Measurements from ENCODE around the gene DNAJB6.
"Not testable (repeated sequence)": the region's sequence is repeated elsewhere in the genome, so short reads cannot be mapped to it uniquely, and the experiment has no call there.

The DNAJB6 gene

DNA sequence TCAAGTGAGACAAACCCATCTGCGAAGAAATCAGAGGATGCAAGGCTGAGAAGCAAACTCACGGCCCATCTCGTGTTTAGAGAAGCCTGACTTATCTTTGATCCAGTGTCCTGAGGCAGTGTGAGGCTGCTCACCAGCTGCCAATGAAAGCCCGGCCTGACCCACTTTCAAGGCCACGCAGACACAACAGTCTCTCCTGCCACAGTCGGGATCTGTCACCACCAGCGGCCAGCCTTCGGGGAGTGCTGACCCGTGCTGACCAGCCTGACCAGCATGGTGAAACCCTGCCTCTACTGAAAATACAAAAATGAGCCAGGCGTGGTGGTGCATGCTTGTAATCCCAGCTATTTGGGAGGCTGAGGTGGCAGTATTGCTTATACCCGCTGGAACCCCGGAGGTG lies 7.4 kb upstream of the DNAJB6 start:
- no peak for DNase-seq

DNA sequence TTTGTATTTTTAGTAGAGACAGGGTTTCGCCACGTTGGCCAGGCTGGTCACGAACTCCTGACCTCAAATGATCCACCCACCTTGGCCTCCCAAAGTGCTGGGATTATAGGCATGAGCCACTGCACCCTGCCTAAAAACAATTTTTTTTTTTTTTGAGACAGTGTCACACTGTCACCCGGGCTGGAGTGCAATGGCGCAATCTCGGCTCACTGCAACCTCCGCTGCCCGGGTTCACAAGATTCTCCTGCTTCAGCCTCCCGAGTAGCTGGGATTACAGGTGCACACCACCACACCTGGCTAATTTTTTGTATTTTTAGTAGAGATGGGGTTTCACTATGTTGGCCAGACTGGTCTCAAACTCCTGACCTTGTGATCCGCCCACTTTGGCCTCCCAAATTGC lies 6.2 kb upstream of the DNAJB6 start:
- not testable (repeated sequence) for DNase-seq

DNA sequence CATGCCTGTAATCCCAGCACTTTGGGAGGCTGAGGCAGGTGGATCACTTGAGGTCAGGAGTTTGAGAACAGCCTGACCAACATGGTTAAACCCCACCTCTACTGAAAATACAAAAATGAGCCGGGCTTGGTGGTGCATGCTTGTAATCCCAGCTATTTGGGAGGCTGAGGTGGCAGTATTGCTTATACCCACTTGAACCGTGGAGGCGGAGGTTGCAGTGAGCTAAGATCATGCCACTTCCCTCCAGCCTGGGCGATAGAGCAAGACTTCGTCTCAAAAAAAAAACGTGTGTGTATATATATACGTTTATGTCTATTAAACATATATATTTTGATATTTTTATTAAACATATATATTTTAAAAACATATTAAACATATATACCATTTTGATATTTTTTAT lies 5.8 kb upstream of the DNAJB6 start:
- not testable (repeated sequence) for DNase-seq

DNA sequence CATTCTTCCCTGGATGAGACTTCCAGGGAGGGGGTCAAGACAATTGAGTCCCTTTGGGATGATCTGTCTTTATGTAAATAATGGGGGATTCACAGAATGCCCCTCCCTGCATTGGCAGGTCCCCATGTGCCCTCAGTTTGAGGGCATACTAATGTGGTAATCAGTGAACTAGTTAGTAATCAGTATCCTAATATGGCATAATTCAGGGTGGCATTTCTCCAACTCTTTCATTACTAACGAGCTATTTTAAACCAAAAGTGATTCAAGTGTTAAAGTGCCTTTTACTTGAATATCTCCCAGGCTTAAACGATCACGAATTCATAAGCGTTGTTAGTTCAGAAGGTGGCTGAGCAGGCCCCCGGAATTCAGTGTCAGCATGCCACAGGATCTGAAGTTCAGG lies 1.6 kb upstream of the DNAJB6 start:
- no peak for DNase-seq

DNA sequence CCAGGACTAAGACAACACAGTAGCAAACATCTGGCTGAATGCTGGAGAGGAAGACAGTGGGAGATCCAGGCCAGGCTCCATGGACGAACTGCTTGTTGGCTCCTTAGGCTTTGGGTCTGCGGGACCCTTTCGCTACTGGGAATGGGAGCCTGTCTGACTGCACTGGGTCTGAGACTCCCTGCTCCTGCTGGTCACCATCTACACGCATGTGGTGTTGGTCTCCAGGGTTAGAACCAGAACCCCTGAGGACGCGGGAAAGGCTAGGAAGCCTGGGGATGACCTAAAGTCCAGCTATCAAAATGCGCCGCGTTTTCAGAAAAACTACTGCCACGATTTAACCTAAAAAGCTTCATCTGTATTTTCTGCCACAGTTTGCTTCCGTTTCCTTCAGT lies 817 bp upstream of the DNAJB6 start:
- DNase-seq = no peak

DNA sequence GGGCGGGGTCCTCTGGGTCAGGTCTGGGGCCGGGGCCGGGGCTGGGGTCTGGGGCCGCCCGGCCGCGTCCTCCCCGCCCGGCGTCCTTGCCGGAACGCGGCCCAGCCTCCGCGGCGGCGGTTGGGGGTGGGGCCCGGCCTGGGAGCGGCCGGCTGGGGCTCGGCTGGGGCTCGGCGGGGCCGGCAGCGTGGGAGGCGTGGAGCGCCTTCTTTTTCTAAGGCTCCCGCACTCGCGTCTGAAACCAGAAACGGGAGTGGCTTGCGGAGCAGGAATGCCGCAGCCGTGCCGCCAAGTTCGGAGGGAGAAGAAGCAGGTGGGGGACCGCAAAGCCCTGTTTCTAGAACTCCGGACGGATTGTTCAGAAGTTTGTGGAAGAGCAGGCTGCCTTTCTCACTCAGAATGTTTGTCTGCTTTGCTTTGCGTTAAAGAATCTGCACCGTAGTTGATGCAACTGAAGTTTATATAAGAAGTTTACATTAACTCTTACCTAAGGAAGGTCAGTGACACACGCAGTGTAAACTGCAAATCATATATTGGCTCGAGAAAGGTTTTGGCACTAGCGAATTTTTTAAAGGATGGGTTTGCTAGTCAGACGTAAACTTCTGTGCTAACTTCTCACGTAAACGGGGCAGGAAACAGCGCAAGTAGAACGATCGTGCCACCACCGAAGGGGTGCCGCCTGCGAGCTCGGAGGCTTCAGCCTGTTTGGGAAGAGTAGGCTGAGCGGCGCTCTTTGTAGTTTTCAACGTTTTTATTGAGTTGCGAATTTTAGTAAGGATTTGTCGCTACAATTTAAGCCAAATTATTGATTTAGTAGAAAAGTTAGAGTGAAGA lies 729 bp downstream of the DNAJB6 start:
- DNase-seq = no peak

DNA sequence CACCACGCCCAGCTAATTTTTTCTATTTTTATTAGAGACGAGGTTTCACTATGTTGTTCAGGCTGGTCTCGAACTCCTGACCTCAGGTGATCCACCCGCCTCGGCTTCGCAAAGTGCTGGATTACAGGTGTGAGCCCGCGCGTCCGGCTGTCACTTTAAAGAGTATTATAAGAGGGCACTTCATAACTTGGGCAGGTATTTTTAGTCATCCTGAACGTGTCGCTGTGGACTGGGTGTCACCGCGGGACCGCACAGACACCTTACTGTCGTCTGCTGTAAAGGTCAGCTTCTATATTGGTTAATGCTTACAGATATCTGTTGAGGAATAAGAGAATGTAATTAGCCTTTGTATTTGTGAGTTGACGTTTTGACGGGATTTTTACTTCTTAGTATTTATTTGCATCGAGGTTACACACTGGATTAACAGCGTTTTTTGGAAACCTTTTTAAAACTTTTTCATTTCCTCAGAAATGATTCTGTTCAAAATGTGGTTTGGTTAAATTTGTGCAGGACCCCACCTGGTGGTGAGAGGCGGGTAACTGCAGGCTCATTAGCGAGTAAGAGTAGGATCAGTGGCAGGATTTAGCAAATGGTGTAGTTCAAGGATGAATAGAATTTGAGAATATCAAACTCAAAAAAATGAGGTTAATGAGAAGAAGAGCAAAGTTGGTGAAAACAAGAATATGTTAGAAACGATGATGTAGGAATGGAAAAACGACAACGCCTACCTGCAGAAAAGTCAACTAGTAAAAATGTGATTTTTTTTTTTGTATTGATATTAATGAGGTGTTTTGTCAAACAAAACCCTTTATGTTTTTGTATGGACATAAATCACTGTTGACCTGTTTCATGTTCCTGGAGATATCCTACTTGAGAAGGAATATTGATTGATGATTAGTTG lies 3.2 kb downstream of the DNAJB6 start:
- DNase-seq = peak in 1 of 2 experiments; percentile 21

DNA sequence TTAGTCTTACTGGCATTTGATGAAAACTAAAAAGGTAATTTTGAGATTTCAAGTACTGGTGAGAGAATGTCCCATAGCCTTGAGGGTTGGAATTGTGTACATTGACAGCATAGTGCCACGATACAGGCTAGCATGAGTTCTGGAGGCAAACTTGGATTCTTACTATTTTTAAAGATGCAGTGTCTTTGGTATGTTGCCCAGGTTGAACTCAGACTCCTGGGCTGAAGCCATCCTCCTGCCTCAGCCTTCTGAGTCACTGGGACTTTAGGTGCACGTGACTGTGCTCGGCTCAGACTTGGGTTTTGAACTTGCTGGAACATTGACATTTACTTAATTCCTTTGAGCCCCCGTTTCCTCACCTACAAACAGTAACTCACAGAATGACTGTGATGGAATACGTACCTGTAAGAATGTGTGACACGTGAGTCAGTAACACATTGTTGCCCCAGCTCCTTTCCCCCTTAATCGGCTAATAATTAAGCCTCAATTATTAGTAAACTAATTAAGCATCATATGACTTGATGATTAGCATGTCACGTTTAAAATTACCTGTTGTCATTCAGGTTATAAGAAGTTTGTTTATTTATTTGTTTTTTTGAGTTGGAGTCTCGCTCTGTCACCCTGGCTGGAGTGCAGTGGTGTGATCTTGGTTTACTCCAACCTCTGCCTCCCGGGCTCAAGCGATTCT lies 10.6 kb downstream of the DNAJB6 start:
- DNase-seq = no peak

DNA sequence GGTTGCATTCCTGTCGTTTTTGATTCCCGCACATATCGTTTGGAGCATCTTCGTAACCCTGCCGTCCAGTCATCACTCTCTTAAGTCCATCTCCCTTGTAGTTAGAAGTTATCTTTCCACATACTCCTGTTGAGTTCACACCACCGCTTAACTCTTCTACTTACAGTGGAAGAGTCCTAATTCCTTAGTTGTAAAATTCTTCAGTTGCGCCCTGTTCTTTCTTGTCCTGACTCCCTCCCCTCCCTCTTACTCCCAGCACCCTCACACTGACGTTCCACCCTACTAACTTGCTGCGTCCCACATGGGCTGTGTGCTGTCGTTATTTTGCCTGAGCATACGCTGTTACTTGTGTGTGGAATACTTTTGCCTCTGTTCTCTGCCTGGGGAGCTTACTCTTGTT lies 11.7 kb downstream of the DNAJB6 start:
- no peak for DNase-seq

DNA sequence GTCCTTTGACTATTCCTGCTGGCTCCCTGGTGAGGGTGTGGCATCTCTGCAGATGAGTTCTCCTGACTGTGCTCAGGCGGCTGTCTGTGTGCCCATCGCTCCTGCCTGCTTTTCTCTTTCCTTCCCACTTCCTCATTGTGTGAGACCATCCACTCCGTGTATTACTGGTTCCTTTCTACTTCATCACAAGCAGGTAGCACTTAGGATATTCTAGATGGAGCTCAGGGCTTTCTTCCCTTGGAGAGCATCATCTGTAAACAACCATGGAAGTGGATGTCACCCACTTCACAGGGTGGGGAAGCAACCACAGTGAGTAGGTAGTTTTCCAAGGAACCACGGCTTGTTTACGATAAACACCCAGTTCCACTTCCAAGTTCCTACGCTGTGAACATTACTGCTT lies 15.7 kb downstream of the DNAJB6 start:
- no peak for DNase-seq

DNA sequence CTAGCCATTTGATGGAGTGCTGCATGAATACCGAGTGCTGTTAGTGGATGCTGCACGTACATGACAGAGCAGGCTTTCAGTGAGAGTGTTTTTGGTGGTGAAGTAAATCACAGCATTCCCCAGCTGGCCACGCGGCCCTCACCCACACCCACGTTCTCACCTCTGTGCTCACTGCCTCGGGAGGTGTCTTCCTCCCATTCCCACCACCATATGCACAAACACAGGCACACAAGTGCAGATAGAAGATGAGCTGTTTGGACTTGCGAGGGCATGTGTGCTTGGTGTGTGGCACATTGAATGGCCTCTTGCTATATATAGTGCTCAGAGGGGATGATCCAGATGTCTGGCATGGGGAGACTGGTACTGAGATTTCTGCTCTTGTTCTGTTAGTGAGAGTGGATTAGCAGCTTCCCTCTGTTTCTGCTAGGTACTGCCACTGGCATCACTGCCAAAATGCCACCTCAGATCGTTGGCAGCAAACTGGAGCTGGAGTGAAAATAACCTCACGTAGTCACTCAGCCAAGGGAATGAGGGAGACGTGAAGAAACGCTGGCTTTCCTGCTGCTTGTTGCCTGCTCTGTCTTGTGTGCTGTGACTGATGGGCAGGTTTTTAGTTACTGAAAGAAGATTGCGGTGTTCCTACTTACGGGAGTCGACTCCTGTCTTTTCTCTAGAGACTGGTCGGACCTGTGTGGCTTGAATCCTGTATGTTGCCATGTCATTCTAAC lies 19.1 kb downstream of the DNAJB6 start:
- DNase-seq = no peak

DNA sequence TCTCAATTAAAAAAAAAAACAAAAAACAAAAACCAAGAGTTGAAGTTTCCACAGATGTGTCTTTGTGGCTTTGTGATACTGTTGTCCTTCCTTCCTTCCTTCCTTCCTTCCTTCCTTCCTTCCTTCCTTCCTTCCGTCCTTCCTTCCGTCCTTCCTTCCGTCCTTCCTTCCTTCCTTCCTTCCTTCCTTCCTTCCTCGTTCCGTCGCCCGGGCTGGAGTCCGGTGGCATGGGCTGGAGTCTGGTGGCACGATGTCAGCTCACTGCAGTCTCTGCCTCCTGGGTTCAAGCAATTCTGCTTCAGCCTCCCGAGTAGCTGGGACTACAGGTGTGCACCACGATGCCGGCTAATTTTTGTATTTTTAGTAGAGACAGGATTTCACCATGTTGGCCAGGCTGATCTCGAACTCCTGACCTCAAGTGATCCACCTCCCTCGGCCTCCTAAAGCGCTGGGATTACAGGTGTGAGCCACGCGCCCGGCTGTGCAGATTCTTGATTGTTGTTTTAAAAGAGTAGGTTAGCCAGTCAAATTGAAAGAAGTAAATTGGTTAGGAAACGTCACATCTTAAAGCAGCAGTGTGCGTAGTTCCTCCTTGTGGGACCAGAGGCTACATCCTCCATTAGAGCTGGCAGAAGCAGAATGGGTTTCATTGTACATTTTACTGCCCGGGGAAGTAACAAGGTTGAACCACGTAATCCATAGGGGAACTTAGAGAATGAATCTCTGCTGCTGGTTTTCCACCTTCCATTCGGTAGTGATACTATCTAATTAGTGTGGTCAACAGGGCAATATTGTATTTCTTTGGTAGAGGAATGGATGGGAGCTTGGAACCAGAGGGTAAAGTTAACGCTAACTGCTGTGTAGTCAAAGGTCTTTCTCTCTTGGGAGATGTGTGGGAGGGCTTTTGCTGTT lies 20.6 kb downstream of the DNAJB6 start:
- no peak for DNase-seq

DNA sequence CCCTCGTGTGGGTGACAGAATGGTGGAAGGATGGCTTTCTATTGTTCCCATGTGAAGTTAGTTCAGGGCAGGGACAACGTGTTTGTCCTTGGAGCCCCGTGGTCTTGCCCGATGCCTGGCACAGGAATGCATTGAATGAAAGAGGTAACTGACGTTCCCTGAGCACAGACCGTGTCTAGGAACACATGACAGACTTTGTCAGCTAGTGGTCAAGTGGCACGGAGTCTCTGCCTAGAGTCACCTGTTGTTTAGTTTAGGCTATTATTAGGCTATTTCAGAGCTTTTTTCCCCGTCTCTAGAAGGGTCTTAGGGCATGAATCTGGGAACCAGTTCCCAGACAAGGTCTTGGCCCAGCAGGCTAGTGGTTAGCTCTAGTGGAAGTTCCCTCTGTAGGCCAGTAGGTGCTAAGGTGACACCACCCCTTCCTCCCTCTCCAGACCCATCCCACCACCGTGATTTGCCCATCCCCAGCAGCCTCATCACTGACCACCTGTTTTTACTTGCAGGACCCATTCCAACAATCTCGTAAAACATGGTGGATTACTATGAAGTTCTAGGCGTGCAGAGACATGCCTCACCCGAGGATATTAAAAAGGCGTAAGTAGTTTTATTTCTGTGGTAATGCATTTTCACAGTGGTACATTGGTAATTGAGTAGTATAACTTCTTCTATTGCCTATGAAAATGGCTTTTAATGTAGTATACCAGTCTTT lies 21.4 kb downstream of the DNAJB6 start:
- no peak for DNase-seq

DNA sequence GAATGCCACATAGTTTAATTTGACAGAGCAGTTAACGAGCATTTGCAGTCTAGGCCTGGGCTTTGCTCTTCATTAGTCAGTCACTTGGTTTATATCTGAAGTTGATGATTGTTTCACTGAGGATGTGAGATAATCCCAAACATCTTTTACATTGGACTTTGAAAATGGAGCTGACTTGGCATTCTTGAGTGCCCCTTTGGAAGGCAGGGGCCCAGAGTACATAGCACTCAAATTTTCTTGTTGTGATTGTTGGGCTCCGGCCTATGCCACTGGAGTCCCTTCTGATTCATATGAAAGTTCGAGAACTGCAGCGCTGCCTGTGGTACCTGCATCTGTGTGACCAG lies 21.9 kb downstream of the DNAJB6 start:
- DNase-seq = no peak

DNA sequence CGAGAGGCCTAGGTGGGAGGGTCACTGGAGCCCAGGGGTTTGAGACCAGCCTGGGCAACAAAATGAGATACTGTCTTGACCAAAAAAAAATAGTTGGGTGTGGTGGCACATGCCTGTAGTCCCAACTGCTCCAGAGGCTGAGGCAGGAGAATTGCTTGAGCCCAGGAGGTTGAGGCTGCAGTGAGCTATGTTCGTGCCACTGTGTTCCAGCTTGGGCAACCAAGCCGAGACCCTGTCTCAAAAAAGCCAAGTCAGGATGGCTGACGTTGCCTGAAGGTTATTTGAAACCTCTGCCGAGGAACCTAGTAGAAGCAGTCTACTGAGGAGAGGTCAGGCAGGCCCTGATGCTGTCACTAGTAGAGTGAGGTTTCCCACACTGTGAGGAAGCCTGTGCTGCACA lies 22.8 kb downstream of the DNAJB6 start:
- no peak for DNase-seq

DNA sequence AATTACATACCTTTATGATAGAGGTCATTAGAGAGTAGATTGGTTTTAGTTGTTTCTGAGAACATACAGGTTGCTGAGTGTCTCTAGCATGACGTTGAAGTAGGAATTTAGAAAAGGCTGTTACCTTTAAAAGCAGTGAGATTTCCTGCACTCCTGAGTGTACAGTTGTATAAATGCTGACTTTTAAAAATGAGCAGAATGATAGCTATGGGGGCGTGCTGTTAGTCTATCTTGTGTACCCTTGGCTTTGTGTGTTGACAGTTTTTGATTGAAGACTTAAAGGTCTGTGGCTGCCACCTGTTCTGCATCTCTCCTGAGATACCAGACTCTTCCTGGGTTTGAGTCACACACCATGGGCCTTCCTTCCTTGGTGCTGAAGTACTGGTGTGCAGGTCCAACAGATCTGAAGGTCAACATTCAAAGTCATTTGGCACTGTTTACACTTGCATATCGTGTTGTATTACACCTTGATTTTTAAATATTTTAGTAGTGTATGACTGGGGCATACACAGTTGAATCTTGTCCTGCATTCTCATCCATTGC lies 23.8 kb downstream of the DNAJB6 start:
- DNase-seq = no peak

DNA sequence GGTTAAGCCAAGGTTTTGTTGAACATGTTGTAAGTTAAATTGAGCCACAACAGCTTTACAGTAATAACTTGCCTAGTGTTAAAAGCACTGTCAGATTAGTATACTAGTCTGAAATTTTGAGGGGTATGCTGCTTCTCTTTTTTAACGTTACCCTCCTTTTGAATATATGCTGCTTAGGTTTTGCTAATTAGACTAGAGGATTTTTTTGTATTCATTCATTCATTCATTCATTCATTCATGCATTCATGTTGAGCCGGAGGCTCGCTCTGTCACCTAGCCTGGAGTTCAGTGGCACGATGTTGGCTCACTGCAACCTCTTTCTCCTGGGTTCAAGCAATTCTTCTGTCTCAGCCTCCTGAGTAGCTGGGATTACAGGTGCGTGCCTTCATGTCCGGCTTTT lies 24.7 kb downstream of the DNAJB6 start:
- DNase-seq = no peak

DNA sequence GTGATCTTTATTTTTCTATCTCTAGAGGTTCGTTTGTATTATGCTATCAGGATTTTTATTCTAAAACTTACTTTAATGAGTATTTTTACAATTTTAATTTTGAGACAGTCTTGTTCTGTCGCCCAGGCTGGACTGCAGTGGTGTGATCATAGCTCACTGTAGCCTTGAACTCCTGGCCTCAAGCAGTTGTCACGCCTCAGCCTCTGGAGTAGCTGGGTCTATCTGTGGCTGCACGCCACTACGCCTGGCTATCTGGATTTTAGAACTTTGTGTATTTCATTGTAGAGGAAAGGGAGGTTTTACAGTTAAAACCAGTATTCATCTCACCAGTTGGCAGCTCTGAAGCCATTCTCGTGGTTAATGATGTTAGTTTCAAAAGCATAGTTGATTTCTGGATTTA lies 25.9 kb downstream of the DNAJB6 start:
- no peak for DNase-seq

DNA sequence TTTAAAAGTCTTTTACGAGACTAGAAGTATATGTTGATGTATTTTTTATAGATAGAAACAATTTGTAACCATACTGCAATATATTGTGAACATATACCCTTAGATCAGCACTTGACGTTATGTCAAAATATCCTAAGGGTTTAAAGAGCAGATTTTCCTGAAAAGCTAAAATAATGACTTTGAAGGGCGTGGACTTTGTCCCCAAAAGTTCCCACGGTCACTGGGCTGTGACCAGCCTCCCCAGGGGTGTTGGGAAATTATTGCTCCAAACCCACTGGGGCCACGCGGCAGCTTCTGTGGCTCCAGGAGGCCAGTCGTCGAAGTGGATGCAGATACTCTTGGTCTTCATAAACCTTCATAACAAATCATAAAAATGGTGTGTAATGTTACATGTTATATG lies 29.9 kb downstream of the DNAJB6 start:
- no peak for DNase-seq

DNA sequence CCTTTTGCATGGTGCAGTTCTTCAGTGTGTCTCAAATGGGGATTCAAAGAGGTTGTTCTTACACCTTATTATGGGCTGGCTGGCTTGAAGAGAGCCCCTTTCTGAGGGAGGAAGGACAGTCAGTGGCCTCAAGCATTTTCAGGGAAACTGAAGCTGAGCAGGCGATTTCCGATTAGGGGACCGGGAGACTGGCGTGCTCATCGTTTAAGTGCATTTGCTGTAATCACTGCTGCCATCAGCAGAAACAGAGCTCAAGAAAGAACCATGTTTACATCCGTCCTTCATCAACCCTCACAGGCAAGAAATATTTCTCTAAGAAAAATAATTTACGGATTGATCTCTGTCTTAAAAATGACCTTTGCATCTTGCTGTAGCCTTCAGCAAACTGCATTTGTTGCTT lies 32.2 kb downstream of the DNAJB6 start:
- no peak for DNase-seq

DNA sequence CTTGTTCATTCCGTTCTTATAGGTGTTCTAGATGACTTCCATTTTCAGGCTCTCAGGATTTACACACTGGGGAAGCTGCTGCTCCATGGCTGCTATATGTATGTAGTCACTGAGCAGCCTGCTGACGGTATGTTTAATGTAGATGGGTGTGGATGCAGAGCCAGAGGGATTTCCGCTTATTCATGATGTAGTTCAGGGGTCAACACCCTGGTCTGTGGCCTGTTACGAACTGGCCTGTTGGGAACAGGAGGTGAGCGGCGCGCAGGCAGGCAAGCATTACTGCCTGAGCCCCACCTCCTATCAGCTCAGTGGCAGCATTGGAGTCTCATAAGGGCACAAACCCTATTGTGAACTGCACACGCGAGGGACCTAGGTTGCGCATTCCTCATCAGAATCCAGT lies 33.9 kb downstream of the DNAJB6 start:
- no peak for DNase-seq

Measured in NCI-H1930 (cell line).